ENCODE measurements around the gene KLF1. TPM values are rescaled to one million over a fixed set of nuclear protein-coding genes. Genes with fewer than 3 reads are reported as not detected.

KLF1 gene
- total RNA-seq, 6 experiments from 2014 or later = not detected

DNA sequence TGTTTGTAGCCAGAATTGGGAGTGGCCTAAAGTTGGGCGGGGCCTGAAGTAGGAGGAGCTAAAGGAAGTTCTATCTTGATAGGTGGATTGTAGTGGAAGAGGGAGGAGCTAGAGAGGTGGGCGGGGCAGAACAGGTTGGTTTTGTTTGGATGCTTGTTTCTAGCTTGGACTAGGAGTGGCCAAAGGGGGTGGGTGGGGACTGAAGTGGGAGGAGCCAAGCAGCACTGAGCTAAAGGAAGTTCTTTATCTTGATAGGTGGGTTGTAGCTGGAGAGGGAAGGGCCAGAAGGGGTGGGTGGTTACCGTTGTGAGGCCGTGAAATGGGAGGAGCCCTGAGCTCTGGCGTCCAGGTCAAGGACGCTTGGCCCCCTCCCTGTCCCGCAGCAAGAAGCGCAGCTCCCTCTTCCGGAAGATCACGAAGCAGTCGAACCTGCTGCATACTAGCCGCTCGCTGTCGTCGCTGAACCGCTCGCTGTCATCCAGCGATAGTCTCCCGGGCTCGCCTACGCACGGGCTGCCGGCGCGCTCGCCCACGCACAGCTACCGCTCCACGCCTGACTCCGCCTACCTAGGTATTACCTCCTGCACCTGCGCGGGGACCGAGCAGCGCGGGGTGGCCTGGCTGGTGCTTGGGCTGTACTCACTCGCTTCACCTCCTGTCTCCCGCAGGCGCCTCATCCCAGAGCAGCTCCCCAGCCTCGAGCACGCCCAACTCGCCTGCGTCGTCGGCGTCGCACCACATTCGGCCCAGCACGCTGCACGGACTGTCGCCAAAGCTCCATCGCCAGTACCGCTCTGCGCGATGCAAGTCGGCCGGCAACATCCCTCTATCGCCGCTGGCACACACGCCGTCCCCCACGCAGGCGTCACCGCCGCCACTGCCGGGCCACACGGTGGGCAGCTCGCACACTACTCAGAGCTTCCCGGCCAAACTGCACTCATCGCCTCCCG is 13.8 kb downstream of the KLF1 start:
- Mint-ChIP-seq H3K27ac (no peak overlapping the region), H3K4me1 (ENCODE audit: low read depth) (no peaks in the 10 kb centered on the region), H3K27me3 (ENCODE audit: insufficient read depth) (peaks cover 4% of the 10 kb centered on the region), H3K36me3 (ENCODE audit: low read depth) (peaks cover 12% of the 10 kb centered on the region), H3K9me3 (peaks cover 15% of the 10 kb centered on the region), H3K4me3 (no peak overlapping the region)
- peak; percentile 31 for DNase-seq
- TF ChIP-seq, protein P1, sequence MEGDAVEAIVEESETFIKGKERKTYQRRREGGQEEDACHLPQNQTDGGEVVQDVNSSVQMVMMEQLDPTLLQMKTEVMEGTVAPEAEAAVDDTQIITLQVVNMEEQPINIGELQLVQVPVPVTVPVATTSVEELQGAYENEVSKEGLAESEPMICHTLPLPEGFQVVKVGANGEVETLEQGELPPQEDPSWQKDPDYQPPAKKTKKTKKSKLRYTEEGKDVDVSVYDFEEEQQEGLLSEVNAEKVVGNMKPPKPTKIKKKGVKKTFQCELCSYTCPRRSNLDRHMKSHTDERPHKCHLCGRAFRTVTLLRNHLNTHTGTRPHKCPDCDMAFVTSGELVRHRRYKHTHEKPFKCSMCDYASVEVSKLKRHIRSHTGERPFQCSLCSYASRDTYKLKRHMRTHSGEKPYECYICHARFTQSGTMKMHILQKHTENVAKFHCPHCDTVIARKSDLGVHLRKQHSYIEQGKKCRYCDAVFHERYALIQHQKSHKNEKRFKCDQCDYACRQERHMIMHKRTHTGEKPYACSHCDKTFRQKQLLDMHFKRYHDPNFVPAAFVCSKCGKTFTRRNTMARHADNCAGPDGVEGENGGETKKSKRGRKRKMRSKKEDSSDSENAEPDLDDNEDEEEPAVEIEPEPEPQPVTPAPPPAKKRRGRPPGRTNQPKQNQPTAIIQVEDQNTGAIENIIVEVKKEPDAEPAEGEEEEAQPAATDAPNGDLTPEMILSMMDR (IDR thresholded peaks at IDR 0.05) = no peak

DNA sequence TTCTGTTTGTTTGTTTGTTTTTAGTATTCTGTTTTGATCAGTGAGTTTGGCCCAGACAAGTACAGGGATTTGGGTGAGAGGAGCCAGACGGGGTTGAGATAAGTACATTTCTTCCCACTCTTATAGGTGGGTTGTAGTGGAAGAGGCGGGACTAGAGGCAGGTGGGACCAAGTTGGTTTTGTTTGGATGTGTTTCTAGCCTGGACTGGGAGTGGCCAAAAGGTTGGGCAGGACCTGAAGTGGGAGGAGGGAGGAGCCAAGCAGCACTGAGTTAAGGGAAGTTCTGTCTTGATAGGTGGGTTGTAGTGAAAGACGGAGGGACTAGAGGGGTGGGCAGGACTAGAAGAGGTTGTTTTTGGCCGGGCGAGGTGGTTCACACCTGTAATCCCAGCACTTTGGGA is 14.7 kb downstream of the KLF1 start:
- H3K36me3 Mint-ChIP-seq (ENCODE audit: low read depth) = peaks cover 12% of the 10 kb centered on the region
- H3K27ac Mint-ChIP-seq = no peak overlapping the region
- peaks cover 15% of the 10 kb centered on the region for H3K9me3 Mint-ChIP-seq
- no peaks in the 10 kb centered on the region for H3K4me1 Mint-ChIP-seq (ENCODE audit: low read depth)
- no peak overlapping the region for H3K4me3 Mint-ChIP-seq
- DNase-seq = no peak
- H3K27me3 Mint-ChIP-seq (ENCODE audit: insufficient read depth) = peaks cover 4% of the 10 kb centered on the region
- TF ChIP-seq, protein P1 (IDR thresholded peaks at IDR 0.05) = no peak

DNA sequence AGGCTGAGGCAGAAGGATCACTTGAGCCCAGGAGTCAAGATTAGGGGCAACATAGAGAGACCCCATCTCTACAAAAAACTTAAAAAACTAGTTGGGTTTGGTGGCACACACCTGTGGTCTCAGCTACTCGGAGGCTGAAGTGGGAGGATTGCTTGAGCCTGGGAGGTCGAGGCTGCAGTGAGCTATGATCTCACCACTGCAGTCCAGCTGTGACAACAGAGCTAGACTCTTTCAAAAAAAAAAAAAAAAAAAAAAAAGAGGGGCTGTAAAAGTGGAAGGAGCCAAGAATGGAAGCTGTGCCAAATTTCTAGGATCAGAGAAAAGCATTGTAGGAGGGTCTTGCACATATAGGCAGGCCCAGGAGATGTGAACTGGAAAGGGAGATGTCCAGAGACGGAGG is 15.3 kb downstream of the KLF1 start:
- no peak for DNase-seq
- Mint-ChIP-seq H3K4me1 (ENCODE audit: low read depth) (no peaks in the 10 kb centered on the region), H3K27ac (no peak overlapping the region), H3K4me3 (no peak overlapping the region), H3K36me3 (ENCODE audit: low read depth) (peaks cover 12% of the 10 kb centered on the region), H3K27me3 (ENCODE audit: insufficient read depth) (peaks cover 4% of the 10 kb centered on the region), H3K9me3 (peaks cover 15% of the 10 kb centered on the region)
- TF ChIP-seq, protein P1 (IDR thresholded peaks at IDR 0.05) = no peak

DNA sequence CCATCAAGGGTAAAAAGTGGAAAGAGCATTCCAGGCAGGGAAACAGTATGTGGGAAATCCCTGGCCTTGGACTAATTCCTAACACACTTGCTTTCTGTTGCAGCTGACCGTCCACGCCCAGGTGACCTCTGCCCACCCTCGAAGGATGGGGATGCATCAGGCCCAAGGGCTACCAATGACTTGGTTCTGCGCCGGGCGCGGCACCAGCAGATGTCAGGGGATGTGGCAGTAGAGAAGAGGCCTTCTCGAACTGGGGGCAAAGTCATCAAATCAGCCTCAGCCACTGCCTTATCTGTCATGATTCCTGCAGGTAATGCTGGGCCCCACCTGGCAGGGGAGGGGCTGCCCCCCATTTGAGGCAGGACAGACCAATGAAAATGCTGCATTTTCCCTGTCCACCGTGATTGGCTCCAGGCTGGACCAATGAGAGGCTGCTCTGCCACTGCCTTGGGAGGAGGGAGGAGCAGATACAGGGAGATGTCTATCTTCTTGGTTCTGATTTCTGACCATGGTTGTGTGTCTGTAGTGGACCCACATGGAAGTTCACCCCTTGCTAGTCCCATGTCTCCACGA is 18.4 kb downstream of the KLF1 start:
- Mint-ChIP-seq H3K4me3 (no peak overlapping the region), H3K9me3 (peaks cover 11% of the 10 kb centered on the region), H3K36me3 (ENCODE audit: low read depth) (peaks cover 12% of the 10 kb centered on the region), H3K4me1 (ENCODE audit: low read depth) (no peaks in the 10 kb centered on the region), H3K27me3 (ENCODE audit: insufficient read depth) (peaks cover 6% of the 10 kb centered on the region), H3K27ac (no peak overlapping the region)
- peak; percentile 25 for DNase-seq
- TF ChIP-seq, protein P1 (IDR thresholded peaks at IDR 0.05) = no peak

DNA sequence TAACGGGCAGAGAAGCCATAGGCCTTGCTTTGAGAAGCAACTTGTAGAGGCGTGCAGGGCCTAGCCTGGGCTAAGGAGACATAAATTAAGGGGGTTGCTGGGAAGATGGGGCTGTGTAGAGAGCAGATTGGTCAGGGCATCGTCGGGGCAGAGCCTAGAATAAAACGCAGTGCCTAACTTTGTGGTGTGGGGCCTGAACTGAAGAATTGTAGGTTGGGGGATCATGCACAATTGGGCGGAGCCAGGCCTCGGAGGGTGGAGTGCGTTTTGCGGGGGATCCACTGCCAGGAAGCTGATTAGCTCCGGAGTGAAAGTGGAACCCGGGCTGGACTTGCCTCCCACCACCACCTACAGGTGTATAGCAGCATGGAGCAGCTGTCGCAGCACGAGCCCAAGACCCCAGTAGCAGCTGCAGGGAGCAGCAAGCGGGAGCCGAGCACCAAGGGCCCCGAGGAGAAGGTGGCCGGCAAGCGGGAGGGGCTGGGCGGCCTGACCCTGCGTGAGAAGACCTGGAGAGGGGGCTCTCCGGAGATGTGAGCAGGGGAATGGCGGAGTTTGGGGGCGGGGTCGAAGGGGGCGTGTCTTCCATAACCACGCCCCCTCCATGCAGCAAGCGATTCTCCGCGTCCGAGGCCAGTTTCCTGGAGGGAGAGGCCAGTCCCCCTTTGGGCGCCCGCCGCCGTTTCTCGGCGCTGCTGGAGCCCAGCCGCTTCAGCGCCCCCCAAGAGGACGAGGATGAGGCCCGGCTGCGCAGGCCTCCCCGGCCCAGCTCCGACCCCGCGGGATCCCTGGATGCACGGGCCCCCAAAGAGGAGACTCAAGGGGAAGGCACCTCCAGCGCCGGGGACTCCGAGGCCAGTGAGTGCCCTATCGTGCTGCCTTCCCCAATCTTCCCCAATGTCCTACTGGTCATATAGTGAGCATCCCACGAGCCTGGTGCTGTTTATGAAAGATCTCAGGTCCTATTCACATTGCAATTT is 19.6 kb downstream of the KLF1 start:
- H3K36me3 Mint-ChIP-seq (ENCODE audit: low read depth) = peaks cover 5% of the 10 kb centered on the region
- H3K27me3 Mint-ChIP-seq (ENCODE audit: insufficient read depth) = peaks cover 6% of the 10 kb centered on the region
- no peak for DNase-seq
- H3K9me3 Mint-ChIP-seq = peaks cover 4% of the 10 kb centered on the region; the same call in 1 of the 2 replicates
- no peak overlapping the region for H3K4me3 Mint-ChIP-seq
- TF ChIP-seq, protein P1 (IDR thresholded peaks at IDR 0.05) = no peak
- no peaks in the 10 kb centered on the region for H3K4me1 Mint-ChIP-seq (ENCODE audit: low read depth)
- H3K27ac Mint-ChIP-seq = no peak overlapping the region
